Measurements from ENCODE around the gene CLRN3.

CLRN3 gene

GRCh38 chr10:127892743-127893142, at the start of gene CLRN3:
Gene CLRN3, minus strand, starts transcription at chr10:127892941. Its CDS starts 157 bp downstream, at chr10:127892784.
- DNase-seq (ENCODE audit: low read depth in 1 of 2, low spot score in 1 of 2) = no peak

- no peak for DNase-seq (ENCODE audit: low read depth in 1 of 2, low spot score in 1 of 2)
Measured at GRCh38 chr10:127940866-127941640, 48.3 kb upstream of the CLRN3 start.

- no peak for DNase-seq (ENCODE audit: low read depth in 1 of 2, low spot score in 1 of 2)
Measured at GRCh38 chr10:127939786-127940330, 47.1 kb upstream of the CLRN3 start.

GRCh38 chr10:127937915-127938463, 45.2 kb upstream of the CLRN3 start:
- DNase-seq (ENCODE audit: low read depth in 1 of 2, low spot score in 1 of 2) = no peak

- no peak for DNase-seq (ENCODE audit: low read depth in 1 of 2, low spot score in 1 of 2)
Measured at GRCh38 chr10:127937069-127937468, 44.3 kb upstream of the CLRN3 start.

GRCh38 chr10:127935071-127935561, 42.4 kb upstream of the CLRN3 start:
- no peak for DNase-seq (ENCODE audit: low read depth in 1 of 2, low spot score in 1 of 2)

- no peak for DNase-seq (ENCODE audit: low read depth in 1 of 2, low spot score in 1 of 2)
Measured at GRCh38 chr10:127934383-127934782, 41.6 kb upstream of the CLRN3 start.

- no peak for DNase-seq (ENCODE audit: low read depth in 1 of 2, low spot score in 1 of 2)
Measured at GRCh38 chr10:127933271-127933670, 40.5 kb upstream of the CLRN3 start.

GRCh38 chr10:127932521-127933270, 40.0 kb upstream of the CLRN3 start:
- DNase-seq (ENCODE audit: low read depth in 1 of 2, low spot score in 1 of 2) = no peak

- DNase-seq (ENCODE audit: low read depth in 1 of 2, low spot score in 1 of 2) = no peak
Measured at GRCh38 chr10:127928021-127928806, 35.5 kb upstream of the CLRN3 start.

GRCh38 chr10:127926455-127926854, 33.7 kb upstream of the CLRN3 start:
- no peak for DNase-seq (ENCODE audit: low read depth in 1 of 2, low spot score in 1 of 2)

- DNase-seq (ENCODE audit: low read depth in 1 of 2, low spot score in 1 of 2) = no peak
Measured at GRCh38 chr10:127925471-127926207, 32.9 kb upstream of the CLRN3 start.

- no peak for DNase-seq (ENCODE audit: low read depth in 1 of 2, low spot score in 1 of 2)
Measured at GRCh38 chr10:127923646-127924045, 30.9 kb upstream of the CLRN3 start.

- DNase-seq (ENCODE audit: low read depth in 1 of 2, low spot score in 1 of 2) = no peak
Measured at GRCh38 chr10:127922675-127923366, 30.1 kb upstream of the CLRN3 start.

- no peak for DNase-seq (ENCODE audit: low read depth in 1 of 2, low spot score in 1 of 2)
Measured at GRCh38 chr10:127922206-127922605, 29.5 kb upstream of the CLRN3 start.

GRCh38 chr10:127921753-127922145, 29.0 kb upstream of the CLRN3 start:
- DNase-seq (ENCODE audit: low read depth in 1 of 2, low spot score in 1 of 2) = no peak

- DNase-seq (ENCODE audit: low read depth in 1 of 2, low spot score in 1 of 2) = no peak
Measured at GRCh38 chr10:127921075-127921752, 28.5 kb upstream of the CLRN3 start.

- no peak for DNase-seq (ENCODE audit: low read depth in 1 of 2, low spot score in 1 of 2)
Measured at GRCh38 chr10:127920306-127921074, 27.7 kb upstream of the CLRN3 start.
